ENCODE results near the gene ZSWIM4. TPM values are rescaled to one million over a fixed set of nuclear protein-coding genes. Genes with fewer than 3 reads are reported as not detected.
A peak's percentile ranks its signal among the peaks of the same experiment; 100 is the strongest.
"Not testable (repeated sequence)": the region's sequence is repeated elsewhere in the genome, so short reads cannot be mapped to it uniquely, and the experiment has no call there.

Gene ZSWIM4
- total RNA-seq, 1 experiment from 2014 or later = 2.8 TPM

DNA sequence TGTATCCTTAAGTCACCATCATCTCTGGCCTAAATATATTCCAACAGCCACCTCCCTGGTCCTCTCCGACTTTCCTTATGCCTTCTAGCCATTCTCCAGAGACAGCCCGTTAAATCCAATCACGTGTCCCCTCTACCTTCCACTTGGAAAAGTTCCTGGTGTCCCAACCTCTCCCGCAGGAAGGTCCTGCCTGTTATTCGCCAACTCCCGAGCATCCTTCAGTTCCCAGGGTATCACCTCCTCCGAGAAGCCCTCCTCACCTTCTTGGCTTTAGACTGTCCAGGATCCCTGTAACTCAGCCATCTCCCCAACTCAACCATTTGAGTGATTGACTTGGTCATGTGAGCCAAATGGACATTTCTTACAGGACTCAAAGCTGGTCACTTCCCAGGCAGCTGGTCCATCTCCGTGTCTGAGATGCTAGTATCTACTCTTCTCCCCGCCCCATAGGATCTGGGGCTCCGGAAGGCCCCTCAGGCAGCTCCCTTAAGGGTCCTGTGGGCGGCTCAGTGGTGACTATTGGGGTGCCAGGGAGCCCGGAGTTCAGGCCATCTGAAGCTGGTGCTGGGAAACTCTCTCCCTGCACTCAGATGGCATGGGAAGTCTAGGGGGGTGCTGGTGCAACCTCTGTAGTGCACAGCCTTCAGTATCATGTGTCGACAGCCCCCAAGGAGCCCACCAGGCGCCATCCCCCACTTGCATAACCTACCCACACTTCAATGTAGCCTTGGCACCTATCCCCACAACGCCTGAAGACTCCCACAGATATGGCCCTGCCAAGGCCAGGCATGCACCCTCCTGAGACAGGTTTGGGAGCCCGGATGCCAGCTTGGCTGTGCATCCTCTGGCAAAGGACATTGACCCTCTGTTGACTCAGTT is 53.8 kb downstream of the ZSWIM4 start:
- DNase-seq (ENCODE audit: low read depth) = peak; percentile 51

DNA sequence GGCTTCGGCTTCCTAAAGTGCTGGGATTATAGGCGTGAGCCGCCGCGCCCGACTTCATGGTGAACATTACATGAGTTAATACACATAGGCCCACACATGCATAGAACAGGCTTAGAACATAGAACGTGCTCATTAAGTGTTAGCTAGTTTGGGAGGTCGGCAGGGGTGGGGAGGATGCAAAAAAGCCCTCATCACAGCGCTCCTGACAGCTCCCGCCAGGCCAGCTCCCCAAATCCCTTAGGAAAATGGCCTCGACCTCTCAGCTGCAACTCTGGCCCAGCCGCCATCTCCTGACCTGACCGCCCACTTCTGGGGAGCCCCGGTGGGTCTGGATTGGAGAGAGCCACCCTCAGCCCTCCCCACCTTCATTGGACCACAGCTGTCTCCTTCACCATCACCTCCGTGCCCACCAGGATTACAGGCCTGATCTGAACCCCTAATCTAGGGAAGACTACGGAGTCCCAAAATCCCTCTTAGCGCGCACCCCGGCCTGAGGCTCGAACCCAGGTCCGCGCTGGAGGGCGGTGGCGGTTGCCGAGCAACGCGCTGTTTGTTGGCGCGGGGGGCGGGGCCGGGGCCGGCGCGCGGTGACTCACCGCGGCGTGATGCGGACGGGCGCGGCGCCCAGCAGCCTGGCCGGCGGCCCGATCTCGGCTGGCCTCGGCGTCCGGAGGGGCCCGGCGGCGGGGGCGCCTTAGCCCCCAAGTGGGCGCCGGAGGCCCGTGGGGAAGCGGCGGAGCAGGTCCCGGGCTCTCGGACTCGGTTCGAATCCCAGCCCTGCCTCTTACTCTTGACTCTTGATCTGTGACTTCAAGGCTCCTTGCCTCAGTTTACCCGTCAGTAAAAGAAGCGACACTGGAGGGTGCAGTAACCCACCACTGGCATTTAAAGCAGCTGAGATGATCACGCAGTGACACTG is 55.0 kb downstream of the ZSWIM4 start:
- peak; percentile 76 for DNase-seq (ENCODE audit: low read depth)

DNA sequence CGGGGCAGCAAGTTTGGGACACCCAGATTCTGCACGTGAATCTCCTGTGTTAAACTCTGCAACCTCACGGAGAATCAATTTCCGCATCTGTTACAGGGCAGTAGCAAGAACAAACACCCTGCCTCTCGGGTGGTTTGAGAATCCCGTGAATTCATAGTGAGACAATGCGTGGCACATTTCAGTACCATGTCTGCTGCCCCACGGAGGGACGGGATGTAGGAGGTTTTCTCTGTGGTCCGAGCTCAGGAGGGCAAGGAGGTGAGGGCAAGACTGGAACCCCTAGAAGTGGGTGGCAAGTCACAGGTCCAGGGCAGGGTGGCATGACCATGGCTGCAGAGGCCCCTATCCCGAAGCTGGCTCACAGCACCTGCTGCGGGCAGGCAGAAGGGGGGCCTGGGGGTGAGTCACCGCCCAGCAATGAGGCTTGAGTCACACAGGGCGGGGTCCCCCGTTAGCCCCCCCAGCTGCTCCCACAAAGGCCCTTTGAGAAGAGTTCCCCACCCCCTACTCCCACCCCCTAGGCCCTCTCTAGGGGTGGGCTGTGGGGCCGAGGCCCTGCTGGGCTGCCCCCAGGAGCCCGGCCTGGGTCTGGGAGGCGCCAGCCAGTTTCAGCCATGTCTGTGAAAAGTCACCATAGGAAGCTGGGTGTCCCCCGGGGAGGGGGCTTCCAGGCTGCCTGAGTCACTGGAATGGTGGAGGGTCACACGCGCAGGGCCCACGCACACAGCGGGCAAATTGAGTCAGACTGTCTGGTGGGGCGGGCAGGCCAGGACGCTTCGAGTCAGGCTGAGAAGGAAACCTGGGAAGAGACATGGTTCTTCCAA is 55.9 kb downstream of the ZSWIM4 start:
- DNase-seq (ENCODE audit: low read depth) = peak; percentile 98

DNA sequence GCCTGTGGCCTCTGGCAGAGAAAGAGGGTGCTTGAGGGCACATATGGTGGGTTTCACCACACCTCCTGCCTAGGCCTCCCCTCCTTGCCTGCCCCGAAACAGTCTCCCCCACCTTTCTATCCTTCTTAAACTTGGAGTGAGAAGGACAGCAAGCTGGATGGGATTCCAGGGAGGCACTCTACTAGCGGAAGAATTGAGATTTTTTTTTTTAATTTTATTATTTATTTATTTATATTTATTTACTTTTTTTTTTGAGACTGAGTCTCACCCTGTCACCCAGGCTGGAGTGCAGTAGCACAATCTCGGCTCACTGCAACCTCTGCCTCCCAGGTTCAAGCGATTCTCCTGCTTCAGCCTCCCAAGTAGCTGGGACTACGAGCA is 56.5 kb downstream of the ZSWIM4 start:
- DNase-seq (ENCODE audit: low read depth) = not testable (repeated sequence)

DNA sequence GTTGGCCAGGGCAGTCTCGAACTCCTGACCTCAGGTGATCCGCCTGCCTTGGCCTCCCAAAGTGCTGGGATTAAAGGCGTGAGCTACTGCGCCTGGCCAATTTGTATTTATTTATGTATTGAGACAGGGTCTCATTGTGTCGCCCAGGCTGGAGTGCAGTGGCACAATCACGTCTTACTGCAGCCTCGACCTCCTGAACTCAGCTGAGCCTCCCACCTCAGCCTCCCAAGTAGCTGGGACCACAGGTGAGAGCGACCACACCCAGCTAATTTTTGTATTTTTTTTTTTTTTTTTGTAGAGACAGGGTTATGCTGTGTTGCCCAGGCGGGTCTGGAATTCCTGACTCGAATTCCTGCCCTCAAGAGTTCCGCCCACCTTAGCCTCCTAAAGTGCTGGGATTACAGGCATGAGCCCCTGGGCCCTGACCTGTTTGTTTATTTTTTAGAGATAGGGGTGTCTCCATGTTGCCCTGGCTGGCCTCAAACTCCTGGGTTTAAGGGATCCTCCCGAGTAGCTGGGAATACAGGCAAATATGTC is 57.0 kb downstream of the ZSWIM4 start:
- not testable (repeated sequence) for DNase-seq (ENCODE audit: low read depth)

DNA sequence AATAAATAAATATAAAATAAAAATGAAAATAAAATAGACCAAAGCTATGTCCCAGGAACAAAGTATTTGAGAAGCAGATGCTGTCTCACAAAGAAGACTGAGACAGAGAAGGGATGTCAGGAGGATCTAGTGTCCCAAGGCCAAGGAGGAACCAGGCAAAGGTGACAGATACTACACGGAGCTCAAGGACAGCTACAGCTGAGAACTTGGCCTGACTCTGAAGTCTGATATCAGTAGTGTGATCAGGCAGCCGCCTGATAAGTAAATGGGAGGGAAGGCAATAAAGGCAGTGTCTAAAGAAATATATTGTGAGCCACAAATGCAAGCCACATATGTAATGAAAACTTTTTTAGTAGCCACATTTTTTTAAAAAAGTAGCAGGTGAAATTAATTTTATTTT is 61.3 kb downstream of the ZSWIM4 start:
- no peak for DNase-seq (ENCODE audit: low read depth)

DNA sequence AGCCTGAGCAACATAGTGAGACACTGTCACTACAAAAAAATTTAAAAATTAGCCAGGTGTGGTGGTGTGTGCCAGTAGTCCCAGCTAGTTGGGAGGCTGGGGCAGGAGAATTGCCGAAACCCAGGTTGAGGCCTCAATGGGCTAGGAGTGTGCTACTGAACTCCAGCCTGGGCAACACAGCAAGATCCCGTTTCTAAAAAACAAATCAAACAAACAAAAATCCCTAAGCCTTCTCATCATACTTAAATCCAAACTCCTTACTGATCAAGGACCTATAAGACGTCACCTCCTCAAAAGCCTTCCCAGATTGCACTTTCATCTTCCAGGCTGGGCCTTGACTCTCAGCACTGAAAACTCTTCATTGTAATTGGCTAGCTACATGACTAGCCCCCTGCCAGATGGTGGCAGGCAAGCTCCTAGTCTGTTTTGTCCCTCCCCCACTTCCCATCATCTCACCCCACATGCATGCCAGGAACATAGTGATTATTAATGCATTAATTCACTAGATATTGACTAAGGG is 64.2 kb downstream of the ZSWIM4 start:
- DNase-seq (ENCODE audit: low read depth) = no peak

DNA sequence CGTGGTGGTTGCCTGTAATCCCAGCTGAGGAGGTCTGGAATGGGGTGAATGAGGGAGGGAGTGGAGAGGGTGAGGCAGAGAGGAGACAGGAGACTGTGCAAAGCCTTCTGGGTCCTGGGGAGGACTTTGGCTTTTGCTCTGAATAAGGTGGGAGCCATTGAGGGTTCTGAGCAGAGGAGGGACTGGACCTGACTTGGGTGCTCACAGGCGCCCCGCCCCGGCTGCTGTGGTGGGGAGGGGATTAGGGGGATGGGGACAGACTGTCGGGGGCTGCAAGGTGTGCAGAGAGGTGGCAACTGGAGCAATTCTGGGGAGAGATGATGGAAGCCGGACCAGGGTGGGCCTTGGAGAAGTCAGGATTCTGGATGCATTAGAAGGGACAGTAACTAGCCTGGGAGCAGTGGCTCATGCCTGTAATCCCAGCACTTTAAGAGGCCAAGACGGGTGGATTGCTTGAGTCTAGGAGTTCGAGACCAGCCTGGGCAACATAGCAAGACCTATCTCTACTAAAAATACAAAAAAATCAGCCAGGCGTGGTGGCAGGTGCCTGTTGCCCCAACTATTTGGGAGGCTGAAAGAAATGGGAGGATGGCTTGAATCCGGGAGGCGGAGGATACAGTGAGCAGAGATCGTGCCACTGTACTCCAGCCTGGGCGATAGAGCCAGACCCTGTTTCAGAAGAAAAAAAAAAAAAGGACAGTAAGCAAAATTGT is 65.6 kb downstream of the ZSWIM4 start:
- no peak for DNase-seq (ENCODE audit: low read depth)

DNA sequence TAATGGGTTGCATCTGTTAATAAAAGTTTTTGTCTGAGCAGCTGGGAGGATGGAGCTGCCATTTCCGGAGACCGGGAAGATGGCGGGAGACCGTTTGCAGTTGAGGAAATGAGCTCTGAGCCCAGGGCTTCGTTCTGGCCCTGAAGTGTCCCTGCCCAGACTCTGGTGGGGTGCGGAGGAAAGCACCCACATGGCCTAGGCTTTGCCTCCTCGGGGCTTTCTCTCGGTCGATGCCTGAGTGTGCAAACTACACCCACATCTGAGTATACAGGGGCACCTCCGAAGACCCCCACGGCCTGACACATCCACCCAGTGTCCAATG is 66.1 kb downstream of the ZSWIM4 start:
- peak; percentile 56 for DNase-seq (ENCODE audit: low read depth)

DNA sequence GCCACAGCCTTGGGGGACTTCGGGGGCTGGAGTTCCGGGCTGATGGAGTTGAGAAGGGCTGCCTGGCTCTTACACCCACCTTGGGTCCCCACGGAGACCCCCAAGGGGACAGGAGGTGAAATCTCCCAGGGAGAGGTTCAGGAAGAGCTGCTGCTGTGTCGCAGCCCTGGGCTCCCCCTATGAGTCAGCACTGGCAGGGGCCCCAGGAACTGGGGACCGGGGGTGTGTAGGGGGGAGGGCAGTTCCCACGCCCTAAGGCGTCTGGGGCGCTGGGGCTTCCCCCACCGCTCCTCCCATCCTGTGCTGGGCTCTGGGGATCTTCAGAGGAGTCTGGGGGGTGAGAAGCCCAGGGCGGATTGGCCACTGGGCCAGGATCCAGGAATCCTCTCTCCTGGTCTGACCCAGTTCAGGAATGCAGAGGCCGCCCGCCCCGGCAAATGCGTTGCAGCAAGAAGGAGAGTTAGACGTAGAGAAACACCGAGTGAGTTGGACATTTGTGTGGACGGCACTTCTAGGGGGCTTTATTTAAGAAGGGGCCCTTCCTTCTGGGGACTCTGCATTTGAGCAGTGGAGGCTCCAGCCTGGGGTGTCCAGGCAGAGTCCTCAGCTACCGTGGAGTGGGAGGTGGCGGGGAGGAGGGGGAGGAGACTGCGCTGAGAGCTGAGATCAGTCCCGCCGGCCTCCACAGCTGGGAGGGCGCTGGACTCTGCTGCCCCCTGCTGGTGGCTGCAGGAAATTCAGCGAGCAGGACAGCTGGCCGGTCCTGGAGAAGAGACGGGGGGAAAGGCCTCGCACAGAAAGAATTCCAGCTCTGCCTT is 66.7 kb downstream of the ZSWIM4 start:
- DNase-seq (ENCODE audit: low read depth) = peak; percentile 97

DNA sequence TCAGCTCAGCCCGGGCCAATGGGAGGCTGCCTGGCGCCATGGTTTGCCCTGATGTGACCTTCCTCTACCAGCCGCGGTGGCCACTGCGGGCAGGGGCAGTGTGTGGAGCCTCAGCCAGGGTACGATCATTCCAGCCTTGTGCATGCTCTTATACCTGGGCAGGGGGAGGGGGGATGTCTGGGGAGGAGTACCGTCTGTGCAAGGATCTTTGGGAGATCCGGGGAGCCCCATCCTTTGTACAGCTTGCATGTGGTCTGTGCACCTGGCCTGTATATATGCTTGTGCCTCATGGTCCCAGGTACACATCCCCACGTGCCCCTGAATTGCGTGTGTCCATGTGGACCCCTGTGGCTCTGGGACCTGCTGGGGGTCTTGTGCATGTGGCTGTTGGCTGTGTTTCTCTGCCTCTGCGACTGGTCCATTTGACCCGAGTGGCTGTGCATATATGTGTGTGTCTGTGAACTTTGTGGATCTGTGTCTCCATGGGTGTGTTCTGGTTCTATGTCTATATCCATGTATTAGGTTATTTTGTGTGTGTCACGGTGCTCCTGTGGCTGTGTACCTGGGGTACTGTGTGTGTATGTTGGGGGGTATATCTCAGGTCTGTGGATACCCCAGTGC is 68.9 kb downstream of the ZSWIM4 start:
- no peak for DNase-seq (ENCODE audit: low read depth)

DNA sequence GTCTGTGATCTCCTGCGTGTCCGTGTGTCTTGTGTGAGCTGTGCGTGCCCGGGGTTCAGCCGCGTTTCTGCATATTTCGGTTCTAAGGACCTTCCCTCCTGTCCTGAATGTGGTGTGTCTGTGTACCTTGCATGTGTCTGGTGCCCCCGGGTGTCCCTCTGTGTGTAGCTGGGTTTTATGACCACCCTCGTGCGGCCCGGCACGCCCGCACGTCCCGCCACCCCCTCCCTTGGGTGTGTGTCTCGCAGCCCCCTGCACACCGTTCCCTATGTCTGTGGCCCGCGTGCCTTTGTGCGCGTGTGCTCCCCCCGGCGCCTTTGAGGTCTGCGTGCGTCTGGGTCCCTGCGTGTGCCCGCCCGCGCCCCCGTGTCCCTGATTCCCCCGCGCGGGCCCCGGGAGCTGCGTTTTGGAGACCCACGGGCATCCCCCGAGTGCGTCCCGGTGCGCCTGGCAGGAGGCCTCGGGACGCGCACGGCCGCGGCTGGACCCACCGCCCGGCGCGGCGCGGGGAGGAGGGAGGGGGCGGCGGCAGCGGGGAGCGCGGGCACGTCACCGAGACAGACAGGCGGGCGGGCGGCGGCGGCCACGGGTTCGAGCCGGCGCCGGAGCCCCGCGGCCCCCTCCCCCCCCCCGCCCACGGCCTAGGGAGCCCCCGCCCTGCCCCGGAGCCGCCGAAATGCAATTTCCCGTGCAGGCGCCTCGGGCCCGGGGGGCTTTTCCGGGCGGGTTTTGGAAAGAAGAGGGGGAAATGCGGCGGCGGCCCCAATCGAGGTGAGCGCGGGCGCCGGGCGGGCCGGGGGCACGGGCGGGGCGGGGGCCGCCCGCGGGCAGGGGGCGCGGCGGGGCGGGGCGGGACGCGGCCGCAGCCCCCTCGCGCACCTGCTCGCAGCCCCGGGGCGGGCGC is 69.7 kb downstream of the ZSWIM4 start:
- no peak for DNase-seq (ENCODE audit: low read depth)

DNA sequence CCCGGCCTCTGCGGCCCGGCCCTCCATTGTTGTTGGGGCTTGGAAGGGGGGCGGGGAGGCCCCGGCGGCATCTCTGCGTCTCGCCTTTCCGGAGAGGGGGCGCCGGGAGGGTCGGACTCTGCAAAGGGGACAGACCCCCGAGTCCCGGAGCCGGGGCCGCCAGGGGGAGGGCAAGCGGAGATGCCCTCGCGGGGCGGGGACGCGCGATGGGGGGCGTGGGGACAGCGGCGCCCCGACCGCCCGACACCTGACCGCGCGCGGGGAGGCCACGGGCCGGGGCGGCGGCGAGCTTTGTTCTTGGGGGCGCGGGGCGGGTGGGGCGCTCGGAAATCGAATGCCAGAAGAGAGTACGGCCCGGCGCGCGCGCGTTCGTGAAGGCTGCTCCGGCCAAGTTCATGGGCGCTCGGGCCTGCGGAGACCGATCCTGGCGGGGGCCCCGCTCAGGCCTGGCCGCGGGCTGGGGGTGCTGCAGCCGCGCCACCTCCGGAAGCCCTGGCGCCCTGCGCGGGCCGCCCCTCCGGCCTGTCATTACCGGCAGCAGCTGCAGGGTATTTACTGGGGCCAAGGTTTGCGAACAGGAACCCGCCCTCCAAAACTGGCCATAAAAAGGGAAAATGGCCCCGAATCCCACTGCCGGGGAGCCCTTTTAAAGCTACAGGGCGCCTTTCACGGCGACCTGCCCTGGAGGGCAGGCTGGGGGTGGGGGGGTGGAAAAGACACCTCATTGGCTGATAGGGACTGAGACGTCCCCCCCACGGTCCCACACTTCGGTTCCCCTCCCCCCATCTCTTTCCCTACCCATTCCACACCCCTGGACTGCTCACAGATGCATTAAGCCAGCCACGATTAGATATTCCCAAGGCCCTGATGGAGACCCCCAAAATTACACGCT is 70.6 kb downstream of the ZSWIM4 start:
- peak; percentile 36 for DNase-seq (ENCODE audit: low read depth)

DNA sequence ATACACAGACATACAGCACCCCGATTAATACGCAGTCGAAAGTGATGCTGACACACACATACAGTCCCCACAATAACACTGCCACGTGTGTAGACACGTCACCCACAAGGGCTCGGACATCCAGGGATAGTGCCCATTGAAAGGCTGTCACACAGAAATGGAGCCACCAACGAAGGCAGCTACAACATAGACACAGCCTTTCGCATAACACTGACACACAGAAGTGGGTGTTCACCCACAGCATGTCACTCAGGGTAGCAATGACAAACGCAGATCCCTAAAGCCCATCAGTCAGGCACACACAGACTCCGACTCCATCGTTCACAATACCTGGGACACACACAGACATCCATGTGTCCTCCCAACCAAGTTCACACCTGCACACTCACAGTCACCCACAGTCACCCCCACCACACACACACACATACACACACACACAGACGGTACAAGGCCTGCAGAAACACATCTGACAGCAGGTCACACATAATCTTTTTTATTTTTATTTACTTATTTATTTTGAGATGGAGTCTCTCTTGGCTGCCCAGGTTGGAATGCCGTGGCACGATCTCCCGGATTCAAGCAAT is 71.3 kb downstream of the ZSWIM4 start:
- DNase-seq (ENCODE audit: low read depth) = no peak

DNA sequence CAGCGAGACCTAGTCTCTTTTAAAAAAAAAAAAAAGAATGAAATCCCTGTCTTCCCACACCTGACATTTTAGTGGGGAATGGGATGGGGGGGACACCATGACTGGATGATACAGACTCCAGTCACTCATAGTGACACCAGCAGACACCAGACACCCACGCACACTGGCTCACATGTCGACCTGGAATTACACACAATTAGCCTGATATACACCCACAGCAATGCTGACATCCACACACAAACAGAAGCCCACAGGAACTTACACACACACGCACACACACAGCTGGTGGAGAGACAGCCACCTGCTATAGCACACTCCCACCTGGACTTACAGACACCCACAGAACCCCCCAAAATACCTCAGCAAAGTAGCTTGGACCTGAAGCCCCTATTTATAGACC is 73.4 kb downstream of the ZSWIM4 start:
- no peak for DNase-seq (ENCODE audit: low read depth)

DNA sequence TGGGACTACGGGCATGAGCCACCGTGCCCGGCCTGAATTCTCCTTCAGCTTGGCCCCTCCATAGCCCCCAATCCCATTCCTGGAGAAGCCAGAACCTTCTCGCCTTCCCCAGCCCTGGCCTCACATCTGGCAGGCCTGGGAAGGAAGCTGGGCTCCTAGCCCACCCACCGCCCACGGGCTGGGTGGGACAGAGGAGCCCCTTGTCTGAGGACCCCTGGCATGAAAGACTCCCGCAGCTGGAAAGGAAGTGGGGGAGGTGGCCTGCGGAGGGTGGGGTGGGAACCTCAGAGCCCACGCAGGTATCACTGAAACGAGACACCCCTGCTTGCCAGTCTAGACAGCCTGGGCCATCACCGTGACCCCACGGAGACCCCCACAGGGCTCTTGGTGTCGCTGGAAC is 74.0 kb downstream of the ZSWIM4 start:
- DNase-seq (ENCODE audit: low read depth) = no peak

DNA sequence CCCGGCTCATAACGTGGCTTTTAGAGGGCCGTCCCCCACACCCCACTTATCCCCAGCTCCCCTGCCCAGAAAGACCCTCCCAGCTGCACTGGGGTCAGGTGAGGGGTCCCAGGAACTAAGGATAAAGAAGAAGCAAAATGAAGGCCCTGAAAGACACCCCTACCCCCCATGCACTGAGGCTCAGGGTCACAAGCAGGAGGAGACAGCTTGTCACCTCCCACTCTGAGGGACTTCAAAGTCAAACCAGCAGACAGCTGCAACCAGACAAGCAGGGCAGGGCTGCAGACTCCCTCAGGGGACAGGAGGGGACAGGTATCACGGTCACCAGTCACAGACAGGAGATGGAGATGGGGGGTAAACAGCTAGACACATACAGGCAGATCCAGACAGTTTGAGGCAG is 75.6 kb downstream of the ZSWIM4 start:
- no peak for DNase-seq (ENCODE audit: low read depth)
